IMR-90 (cell line): ENCODE data around the gene C11orf21. TPM values are rescaled to one million over a fixed set of nuclear protein-coding genes. Genes with fewer than 3 reads are reported as not detected.
A peak's percentile ranks its signal among the peaks of the same experiment; 100 is the strongest.

Experiments used
- ATAC-seq: fragments of 200-7000 bp; cut with Tn5 transposase; 2 replicates; pipeline ENCODE4 v1.9.1; 2020; ENCODE audit warnings: low read depth, mild to moderate bottlenecking, moderate library complexity
- Bru-seq: library from RNA; stranded (reverse); fragments of 400-500 nt; gene quantifications from one replicate; lab custom pipeline; 2021; lab: Mats Ljungman, UMichigan
- BruChase-seq, 2 experiments: library from RNA; stranded (reverse); fragments of 400-500 nt; gene quantifications; one replicate each; lab custom pipeline; 2021; lab: Mats Ljungman, UMichigan
- BruUV-seq: library from RNA; stranded (reverse); fragments of 400-500 nt; replicated peaks from 2 replicates; lab custom pipeline; 2021; lab: Mats Ljungman, UMichigan
- CTCF ChIA-PET: fragments of 300-600 bp; formaldehyde crosslinking; extraction: SDS; loops from one replicate; lab custom pipeline; 2021; ENCODE audit warnings: antibody characterized with exemption; lab: Yijun Ruan, JAX
- POLR2A ChIA-PET: fragments of 300-600 bp; sonication (Branson Sonifier 250); formaldehyde crosslinking; loops from one replicate; lab custom pipeline; 2022; ENCODE audit warnings: antibody characterized with exemption; ENCODE audit not compliant: unreplicated experiment; lab: Charles Lee
- DNase-seq: peaks from one replicate; pipeline ENCODE4 v3.0.0; 2013
- H2AFZ ChIP-seq: replicated peaks from 2 replicates; pipeline ENCODE3; 2013; ENCODE audit warnings: low read length, mild to moderate bottlenecking; ENCODE audit not compliant: poor library complexity
- H2AK5ac ChIP-seq: 2 replicates; pipeline ENCODE4 v1.6.1; 2013; ENCODE audit warnings: low read depth, low read length, inconsistent platforms
- H2AK9ac ChIP-seq: replicated peaks from 2 replicates; pipeline ENCODE3; 2013; ENCODE audit warnings: mild to moderate bottlenecking, low read depth, low read length, moderate library complexity; ENCODE audit not compliant: poor library complexity
- H2BK120ac ChIP-seq: 2 replicates; pipeline ENCODE4 v1.6.1; 2013; ENCODE audit warnings: low read depth, low read length, inconsistent platforms
- H2BK15ac ChIP-seq: 3 replicates; pipeline ENCODE4 v1.6.1; 2013; ENCODE audit warnings: low read depth, low read length, inconsistent platforms
- H2BK20ac ChIP-seq: 2 replicates; pipeline ENCODE4 v1.6.1; 2013; ENCODE audit warnings: low read depth, mild to moderate bottlenecking, inconsistent platforms, low read length, moderate library complexity
- H2BK5ac ChIP-seq: 2 replicates; pipeline ENCODE4 v1.6.1; 2013; ENCODE audit warnings: mild to moderate bottlenecking, low read depth, low read length, inconsistent platforms; ENCODE audit not compliant: poor library complexity, severe bottlenecking
- H3K14ac ChIP-seq: replicated peaks from 2 replicates; pipeline ENCODE4 v1.6.1; 2013; ENCODE audit warnings: low read depth, low read length, inconsistent platforms
- H3K18ac ChIP-seq: 2 replicates; pipeline ENCODE4 v1.6.1; 2013; ENCODE audit warnings: low read depth, low read length, control low read depth
- H3K23ac ChIP-seq: 2 replicates; pipeline ENCODE4 v1.6.1; 2013; ENCODE audit warnings: low read depth, low read length, inconsistent platforms
- H3K27ac ChIP-seq: 2 replicates; pipeline ENCODE4 v1.5.1; 2013; ENCODE audit warnings: mild to moderate bottlenecking, control low read depth, low read length; ENCODE audit not compliant: insufficient read depth
- H3K27me3 ChIP-seq: 2 replicates; pipeline ENCODE4 v1.6.1; 2013; ENCODE audit warnings: low read length; ENCODE audit not compliant: control insufficient read depth, insufficient read depth
- H3K36me3 ChIP-seq: 2 replicates; pipeline ENCODE4 v1.6.1; 2013; ENCODE audit warnings: low read length, mixed read lengths; ENCODE audit not compliant: control insufficient read depth, insufficient read depth
- H3K4ac ChIP-seq: 2 replicates; pipeline ENCODE4 v1.6.1; 2013; ENCODE audit warnings: low read depth, low read length, inconsistent platforms
- H3K4me1 ChIP-seq: 2 replicates; pipeline ENCODE4 v1.6.1; 2013; ENCODE audit warnings: low read length, mixed read lengths; ENCODE audit not compliant: control insufficient read depth, insufficient read depth
- H3K4me2 ChIP-seq: 2 replicates; pipeline ENCODE4 v1.6.1; 2013; ENCODE audit warnings: low read depth, mild to moderate bottlenecking, control low read depth, low read length, moderate library complexity
- H3K4me3 ChIP-seq: 2 replicates; pipeline ENCODE4 v1.5.1; 2013; ENCODE audit warnings: low read depth, mild to moderate bottlenecking, control low read depth, low read length, moderate library complexity; ENCODE audit not compliant: insufficient read depth
- H3K56ac ChIP-seq: 2 replicates; pipeline ENCODE4 v1.6.1; 2013; ENCODE audit warnings: low read length, inconsistent platforms; ENCODE audit not compliant: insufficient read depth; ENCODE audit errors: extremely low read depth
- H3K79me1 ChIP-seq, 2 experiments: 2 replicates each; pipeline ENCODE4 v1.6.1; 2013; ENCODE audit warnings: low read length in 2 of 2, inconsistent platforms in 1 of 2, low read depth in 1 of 2
- H3K9ac ChIP-seq: 2 replicates; pipeline ENCODE4 v1.6.1; 2013; ENCODE audit warnings: low read depth, low read length, control low read depth
- H3K9me1 ChIP-seq: 2 replicates; pipeline ENCODE4 v1.6.1; 2013; ENCODE audit warnings: low read length, inconsistent platforms; ENCODE audit not compliant: insufficient read depth
- H3K9me3 ChIP-seq: 2 replicates; pipeline ENCODE4 v1.6.1; 2013; ENCODE audit warnings: low read length; ENCODE audit not compliant: control insufficient read depth, insufficient read depth
- H4K20me1 ChIP-seq: 2 replicates; pipeline ENCODE4 v1.6.1; 2013; ENCODE audit warnings: low read length, inconsistent platforms; ENCODE audit not compliant: insufficient read depth
- H4K5ac ChIP-seq: 2 replicates; pipeline ENCODE4 v1.6.1; 2013; ENCODE audit warnings: mild to moderate bottlenecking, low read depth, low read length, control low read depth
- H4K8ac ChIP-seq, 2 experiments: 2 replicates each; pipeline ENCODE4 v1.6.1; 2013; ENCODE audit warnings: low read depth in 2 of 2, low read length in 2 of 2, control low read depth in 1 of 2, inconsistent platforms in 1 of 2
- H4K91ac ChIP-seq: 2 replicates; pipeline ENCODE4 v1.6.1; 2013; ENCODE audit warnings: low read depth, low read length, inconsistent platforms; ENCODE audit not compliant: insufficient read depth
- BHLHE40 ChIP-seq: fragments of 150-350 bp; IDR thresholded peaks from 2 replicates; pipeline ENCODE4 v1.6.1; 2016; ENCODE audit warnings: mild to moderate bottlenecking, low read depth, low read length
- CEBPB ChIP-seq: IDR thresholded peaks from 2 replicates; pipeline ENCODE4 v1.6.1; 2012; ENCODE audit warnings: low read depth, low read length, improper control_type of control experiment
- CHD1 ChIP-seq: IDR thresholded peaks from 2 replicates; pipeline ENCODE4 v1.6.1; 2012; ENCODE audit warnings: low read depth, low read length, improper control_type of control experiment
- CTCF ChIP-seq: conservative IDR thresholded peaks from 2 replicates; pipeline ENCODE4 v1.5.1; 2012; ENCODE audit warnings: mild to moderate bottlenecking, low read depth, low read length, improper control_type of control experiment
- ELK1 ChIP-seq: fragments of 150-350 bp; IDR thresholded peaks from 2 replicates; pipeline ENCODE4 v1.6.1; 2016; ENCODE audit warnings: low read depth, mild to moderate bottlenecking, low read length, moderate library complexity, borderline replicate concordance
- FOS ChIP-seq: fragments of 150-350 bp; IDR thresholded peaks from 2 replicates; pipeline ENCODE4 v1.6.1; 2016; ENCODE audit warnings: low read depth, low read length
- MAFK ChIP-seq: IDR thresholded peaks from 2 replicates; pipeline ENCODE4 v1.6.1; 2012; ENCODE audit warnings: low read depth, low read length, improper control_type of control experiment
- MAZ ChIP-seq: IDR thresholded peaks from 2 replicates; pipeline ENCODE4 v1.6.1; 2012; ENCODE audit warnings: low read depth, mild to moderate bottlenecking, low read length, improper control_type of control experiment, moderate library complexity, borderline replicate concordance
- MXI1 ChIP-seq: IDR thresholded peaks from 2 replicates; pipeline ENCODE4 v1.6.1; 2012; ENCODE audit warnings: low read depth, mild to moderate bottlenecking, low read length, moderate library complexity, borderline replicate concordance
- POLR2A ChIP-seq: IDR thresholded peaks from 2 replicates; pipeline ENCODE4 v1.6.1; 2012; ENCODE audit warnings: mild to moderate bottlenecking, low read depth, low read length
- RCOR1 ChIP-seq: IDR thresholded peaks from 2 replicates; pipeline ENCODE4 v1.6.1; 2012; ENCODE audit warnings: mild to moderate bottlenecking, low read length, improper control_type of control experiment; ENCODE audit not compliant: insufficient replicate concordance
- RFX5 ChIP-seq: IDR thresholded peaks from 2 replicates; pipeline ENCODE4 v1.8.0; 2012; ENCODE audit warnings: low read depth, mild to moderate bottlenecking, low read length, moderate library complexity
- USF2 ChIP-seq: fragments of 150-350 bp; IDR thresholded peaks from 2 replicates; pipeline ENCODE4 v1.6.1; 2017; ENCODE audit warnings: mild to moderate bottlenecking, antibody characterized with exemption, low read length, low read depth
- WGBS, 2 experiments: methylation state at CpG; one replicate each; pipeline versions ENCODE4 v1.1.5 to v1.1.7; 2013; ENCODE audit warnings: missing lambda C conversion rate in 2 of 2; ENCODE audit not compliant: insufficient read length in 1 of 2; ENCODE audit errors: extremely low coverage in 2 of 2; 5-methylcytosine and 5-hydroxymethylcytosine counted together
- dilution Hi-C: fragments of 300-500 bp; cut with HindIII; formaldehyde crosslinking; loops from one replicate; pipeline ENCODE4 v1.14.3; 2018; ENCODE audit warnings: low sequenced_read_pairs; ENCODE audit not compliant: unreplicated experiment
- in situ Hi-C: fragments of 300-500 bp; cut with MboI; formaldehyde crosslinking; loops from 3 replicates; pipeline ENCODE4 v1.14.3; 2019; ENCODE audit warnings: low sequenced_read_pairs, inconsistent platforms, mixed read lengths
- intact Hi-C: fragments of 100-400 bp; cut with micrococcal nuclease; formaldehyde crosslinking; loops from 2 replicates; pipeline ENCODE4 v1.10.0; 2022
- long read RNA-seq: library from polyadenylated mRNA; unstranded; transcript quantifications from one replicate; pipeline ENCODE4 v2.0.0, GENCODE V29; 2021; ENCODE audit not compliant: unreplicated experiment
- polyA plus RNA-seq, 3 experiments: library from polyadenylated mRNA; depleted of rRNA; stranded (reverse); fragments of >200 nt; gene quantifications; 2 replicates each; pipeline ENCODE4 v1.2.3, GENCODE V29; 2012; ENCODE audit warnings: low replicate concordance in 1 of 3
- total RNA-seq: library from RNA; depleted of rRNA; stranded (reverse); fragments of >200 nt; gene quantifications from 2 replicates; pipeline ENCODE4 v1.2.3, GENCODE V29; 2012; rRNA removed

Gene C11orf21
- total RNA-seq, result not detected in 2 replicates
- polyA plus RNA-seq (2012; rRNA removed), result not detected in 2 replicates
- not detected in 2 replicates for polyA plus RNA-seq (2012; cell fraction: cytosol; rRNA removed)
- 0.03 and 0.08 TPM in 2 replicates for polyA plus RNA-seq (2012; cell fraction: nucleus; rRNA removed; ENCODE audit: low replicate concordance)
- not detected for Bru-seq, nascent RNA
- BruChase-seq, experiment 1, labeled RNA remaining after a 6-hour chase, result percentile 4 among the genes with signal in this experiment
- percentile 10 among the genes with signal in this experiment for BruChase-seq, experiment 2, labeled RNA remaining after a 2-hour chase
- long read RNA-seq, result 0 reads

- ATAC-seq (no peak), DNase-seq (peak; percentile 3)
- in situ Hi-C loops (no loop called here), dilution Hi-C loops (no loop called here), intact Hi-C loops (no loop called here)
- Histone ChIP-seq H3K4ac (no peak within 1 kb of the TSS), H3K56ac (no peak within 1 kb of the TSS), H4K8ac (no peak within 1 kb of the TSS), H3K18ac (no peak within 1 kb of the TSS), H4K91ac (no peak within 1 kb of the TSS), H4K20me1 (peaks cover 3% of the 10 kb centered on the region; the same call in 1 of the 2 replicates), H3K4me3 (no peak within 1 kb of the TSS), H3K9me1 (peaks cover 6% of the 10 kb centered on the region), H3K9ac (no peak within 1 kb of the TSS), H3K4me1 (peaks cover 7% of the 10 kb centered on the region), H2BK20ac (no peak within 1 kb of the TSS), H3K79me1 (no peaks in the 10 kb centered on the region), H2BK120ac (no peak within 1 kb of the TSS), H3K36me3 (no peaks in the 10 kb centered on the region), H2BK15ac (no peak within 1 kb of the TSS), H3K9me3 (no peaks in the 10 kb centered on the region), H3K4me2 (no peak within 1 kb of the TSS), H3K23ac (no peak within 1 kb of the TSS), H2AK9ac (peak within 1 kb of the TSS; percentile 55), H3K14ac (no peak within 1 kb of the TSS), H2BK5ac (no peak within 1 kb of the TSS), H2AFZ (peak within 1 kb of the TSS; percentile 51), H3K27me3 (peaks cover 13% of the 10 kb centered on the region; the same call in 1 of the 2 replicates), H2AK5ac (no peak within 1 kb of the TSS), H3K27ac (no peak within 1 kb of the TSS), H4K5ac (no peak within 1 kb of the TSS)
- ChIA-PET CTCF (interaction anchor here (1.7 kb wide), 1 partner anchor 118 kb away, joined by 5 read pairs; no protein-coding TSS in a partner anchor), POLR2A (no interaction called here)
- no TSS peak for BruUV-seq
- WGBS, 2 experiments, result 67% methylated on average over 1 of the region's 16 CpGs; no CpG with 5 or more reads in 1 of the 2 experiments
- TF ChIP-seq ELK1, result no peak
- TF ChIP-seq RCOR1, result no peak
- no peak for TF ChIP-seq RFX5
- TF ChIP-seq BHLHE40, result no peak
- TF ChIP-seq CHD1, result no peak
- no peak for TF ChIP-seq MAFK
- TF ChIP-seq MXI1, result no peak
- no peak for TF ChIP-seq POLR2A
- TF ChIP-seq CEBPB, result no peak
- no peak for TF ChIP-seq USF2
- no peak for TF ChIP-seq FOS
- TF ChIP-seq CTCF, result no peak
- TF ChIP-seq MAZ, result no peak; the same call in 1 of the 2 replicates
These were observed at the start of gene C11orf21, which contains the start of gene TSPAN32 for GRCh38 chr11:2301631-2302305. Gene C11orf21 (minus strand): TSS chr11:2301918. CDS start chr11:2301808, 110 bp downstream. Gene TSPAN32 (plus strand): TSS chr11:2302013. CDS start chr11:2302150, 137 bp downstream.
